Subcutaneous abdominal adipose tissue (tissue), 5 donors: ENCODE data around the gene RDH14.

ENCODE experiments used
- H3K27ac ChIP-seq: one replicate; pipeline ENCODE4 v1.7.0; 2013; ENCODE audit warnings: low read depth, mild to moderate bottlenecking, inconsistent platforms, low read length, moderate library complexity
- H3K27me3 ChIP-seq, 5 donors: one replicate each; pipeline ENCODE4 v1.7.0; 2013; ENCODE audit warnings: low read length in 5 of 5, inconsistent platforms in 1 of 5; ENCODE audit not compliant: control insufficient read depth in 5 of 5, insufficient read depth in 4 of 5
- H3K36me3 ChIP-seq, 5 donors: one replicate each; pipeline ENCODE4 v1.7.0; 2013; ENCODE audit warnings: low read length in 5 of 5; ENCODE audit not compliant: control insufficient read depth in 5 of 5, insufficient read depth in 5 of 5
- H3K4me1 ChIP-seq, 5 donors: one replicate each; pipeline ENCODE4 v1.7.0; 2013; ENCODE audit warnings: low read length in 5 of 5, mild to moderate bottlenecking in 3 of 5, moderate library complexity in 1 of 5; ENCODE audit not compliant: control insufficient read depth in 5 of 5, insufficient read depth in 5 of 5
- H3K4me3 ChIP-seq, 5 donors: one replicate each; pipeline ENCODE4 v1.7.0; 2013; ENCODE audit warnings: low read length in 5 of 5, low read depth in 1 of 5
- H3K9ac ChIP-seq, 5 donors: one replicate each; pipeline ENCODE4 v1.7.0; 2013; ENCODE audit warnings: low read length in 5 of 5, mild to moderate bottlenecking in 4 of 5, moderate library complexity in 3 of 5
- H3K9me3 ChIP-seq, 5 donors: one replicate each; pipeline ENCODE4 v1.7.0; 2013; ENCODE audit warnings: low read length in 5 of 5; ENCODE audit not compliant: control insufficient read depth in 5 of 5
- donor health status: healthy.
- donor health status: healthy.
- donor health status: healthy.
- donor health status: healthy.
- donor health status: healthy.

Gene RDH14

GRCh38 chr2:18597618-18598017 is 37.2 kb upstream of the RDH14 start:
- Histone ChIP-seq H3K9ac (no peak overlapping the region), H3K4me1 (peaks cover 0 to 19% (median 14%) of the 10 kb centered on the region in 5 donors), H3K27me3 (no peaks in the 10 kb centered on the region), H3K4me3 (no peak overlapping the region), H3K9me3 (no peaks in the 10 kb centered on the region), H3K27ac (no peak overlapping the region), H3K36me3 (no peaks in the 10 kb centered on the region)

- H3K9ac ChIP-seq: no peak overlapping the region
- H3K9me3 ChIP-seq: no peaks in the 10 kb centered on the region
- H3K4me3 ChIP-seq: no peak overlapping the region
- no peaks in the 10 kb centered on the region for H3K27me3 ChIP-seq
- H3K4me1 ChIP-seq: peaks cover 0 to 19% (median 14%) of the 10 kb centered on the region in 5 donors
- no peaks in the 10 kb centered on the region for H3K36me3 ChIP-seq
- H3K27ac ChIP-seq: no peak overlapping the region
Measured at GRCh38 chr2:18596993-18597392, 36.5 kb upstream of the RDH14 start.

GRCh38 chr2:18593496-18593895 is 33.0 kb upstream of the RDH14 start:
- Histone ChIP-seq H3K4me1 (peaks cover 0 to 8% (median 3%) of the 10 kb centered on the region in 5 donors), H3K36me3 (no peaks in the 10 kb centered on the region), H3K27me3 (no peaks in the 10 kb centered on the region), H3K27ac (no peak overlapping the region), H3K4me3 (no peak overlapping the region), H3K9me3 (no peaks in the 10 kb centered on the region), H3K9ac (no peak overlapping the region)

- no peaks in the 10 kb centered on the region for H3K27me3 ChIP-seq
- no peak overlapping the region for H3K9ac ChIP-seq
- H3K4me1 ChIP-seq: peaks cover 0 to 8% (median 2%) of the 10 kb centered on the region in 5 donors
- H3K4me3 ChIP-seq: no peak overlapping the region
- no peaks in the 10 kb centered on the region for H3K36me3 ChIP-seq
- no peak overlapping the region for H3K27ac ChIP-seq
- H3K9me3 ChIP-seq: no peaks in the 10 kb centered on the region
Measured at GRCh38 chr2:18592372-18592771, 31.9 kb upstream of the RDH14 start.

- no peak within 1 kb of the TSS for H3K27ac ChIP-seq
- H3K36me3 ChIP-seq: no peaks in the 10 kb centered on the region
- H3K4me1 ChIP-seq: no peaks in the 10 kb centered on the region
- no peak within 1 kb of the TSS for H3K4me3 ChIP-seq
- H3K27me3 ChIP-seq: no peaks in the 10 kb centered on the region
- peaks cover 0 to 3% (median 0%) of the 10 kb centered on the region in 5 donors for H3K9me3 ChIP-seq
- H3K9ac ChIP-seq: no peak within 1 kb of the TSS
Measured at GRCh38 chr2:18589354-18589753, 28.9 kb upstream of the RDH14 start, which contains the start of gene NT5C1B. Gene NT5C1B, minus strand, starts transcription at chr2:18589569. Its CDS starts 101 bp downstream, at chr2:18589468.

- Histone ChIP-seq H3K36me3 (no peaks in the 10 kb centered on the region), H3K27me3 (no peaks in the 10 kb centered on the region), H3K4me3 (no peak overlapping the region), H3K27ac (no peak overlapping the region), H3K9ac (no peak overlapping the region), H3K4me1 (no peaks in the 10 kb centered on the region), H3K9me3 (peaks cover 0 to 3% (median 0%) of the 10 kb centered on the region in 5 donors)
Measured at GRCh38 chr2:18588802-18589201, 28.3 kb upstream of the RDH14 start.

GRCh38 chr2:18588049-18588448 is 27.6 kb upstream of the RDH14 start:
- Histone ChIP-seq H3K4me1 (no peaks in the 10 kb centered on the region), H3K27me3 (no peaks in the 10 kb centered on the region), H3K36me3 (no peaks in the 10 kb centered on the region), H3K4me3 (no peak overlapping the region), H3K27ac (no peak overlapping the region), H3K9ac (no peak overlapping the region), H3K9me3 (peaks cover 0 to 3% (median 0%) of the 10 kb centered on the region in 5 donors)

GRCh38 chr2:18585526-18585925 is 25.1 kb upstream of the RDH14 start:
- H3K9me3 ChIP-seq: peaks cover 0 to 3% (median 0%) of the 10 kb centered on the region in 5 donors
- no peak overlapping the region for H3K27ac ChIP-seq
- H3K36me3 ChIP-seq: no peaks in the 10 kb centered on the region
- no peak overlapping the region for H3K9ac ChIP-seq
- H3K4me1 ChIP-seq: no peaks in the 10 kb centered on the region
- no peak overlapping the region for H3K4me3 ChIP-seq
- no peaks in the 10 kb centered on the region for H3K27me3 ChIP-seq

- Histone ChIP-seq H3K27ac (no peak overlapping the region), H3K4me3 (no peak overlapping the region)
Measured at GRCh38 chr2:18584608-18584954, 24.1 kb upstream of the RDH14 start.

GRCh38 chr2:18583905-18584607 is 23.6 kb upstream of the RDH14 start:
- Histone ChIP-seq H3K9ac (no peak overlapping the region), H3K4me1 (no peaks in the 10 kb centered on the region), H3K36me3 (no peaks in the 10 kb centered on the region), H3K27ac (no peak overlapping the region), H3K4me3 (no peak overlapping the region), H3K9me3 (peaks cover 0 to 3% (median 0%) of the 10 kb centered on the region in 5 donors), H3K27me3 (no peaks in the 10 kb centered on the region)

More at GRCh38 chr2:18584608-18584954, 24.1 kb upstream of the RDH14 start:
- no peak overlapping the region for H3K9ac ChIP-seq
- H3K9me3 ChIP-seq: peaks cover 0 to 3% (median 0%) of the 10 kb centered on the region in 5 donors
- no peaks in the 10 kb centered on the region for H3K4me1 ChIP-seq
- H3K27me3 ChIP-seq: no peaks in the 10 kb centered on the region
- no peaks in the 10 kb centered on the region for H3K36me3 ChIP-seq
